Osteocyte (in vitro differentiated cells): ENCODE results near the gene KLHL12. TPM values are rescaled to one million over a fixed set of nuclear protein-coding genes. Genes with fewer than 3 reads are reported as not detected.

Experiments used
- DNase-seq: peaks from one replicate; pipeline ENCODE4 v3.0.0; 2021; ENCODE audit warnings: mixed read lengths; ENCODE audit not compliant: unreplicated experiment; ENCODE audit errors: extremely low spot score
- H3K27ac Mint-ChIP-seq: one replicate; pipeline ENCODE4 v1.8.0; 2021; ENCODE audit warnings: mild to moderate bottlenecking, mixed read lengths; ENCODE audit not compliant: unreplicated experiment
- H3K27me3 Mint-ChIP-seq: one replicate; pipeline ENCODE4 v1.8.0; 2021; ENCODE audit warnings: mixed read lengths; ENCODE audit not compliant: unreplicated experiment
- H3K36me3 Mint-ChIP-seq: one replicate; pipeline ENCODE4 v1.8.0; 2021; ENCODE audit warnings: mixed read lengths; ENCODE audit not compliant: unreplicated experiment
- H3K4me1 Mint-ChIP-seq: one replicate; pipeline ENCODE4 v1.8.0; 2021; ENCODE audit warnings: mixed read lengths; ENCODE audit not compliant: unreplicated experiment
- H3K4me3 Mint-ChIP-seq: one replicate; pipeline ENCODE4 v1.8.0; 2021; ENCODE audit warnings: mild to moderate bottlenecking, moderate library complexity, mixed read lengths; ENCODE audit not compliant: unreplicated experiment
- H3K9me3 Mint-ChIP-seq: one replicate; pipeline ENCODE4 v1.8.0; 2021; ENCODE audit warnings: mixed read lengths; ENCODE audit not compliant: unreplicated experiment
- CTCF ChIP-seq: fragments of 200-600 bp; sonication (generic); IDR thresholded peaks from 2 replicates; pipeline ENCODE4 v1.5.0; 2021; ENCODE audit warnings: antibody characterized with exemption, mild to moderate bottlenecking, moderate library complexity
- total RNA-seq: library from RNA; stranded (reverse); gene quantifications from 2 replicates; pipeline ENCODE4 v1.2.1, GENCODE V29; 2021

The KLHL12 gene
- total RNA-seq, 1 donor from 2014 or later, result 24.2 TPM

- no peaks in the 10 kb centered on the region for H3K9me3 Mint-ChIP-seq
- H3K4me3 Mint-ChIP-seq, result peak overlapping the region; percentile 90
- H3K27ac Mint-ChIP-seq, result no peak overlapping the region
- TF ChIP-seq CTCF, result no peak
- H3K4me1 Mint-ChIP-seq, result peaks cover 6% of the 10 kb centered on the region
- DNase-seq, result no peak
- H3K27me3 Mint-ChIP-seq, result peaks cover 12% of the 10 kb centered on the region
- no peaks in the 10 kb centered on the region for H3K36me3 Mint-ChIP-seq
Observed at GRCh38 chr1:202860744-202861419, 66.2 kb downstream of the KLHL12 start.

DNA sequence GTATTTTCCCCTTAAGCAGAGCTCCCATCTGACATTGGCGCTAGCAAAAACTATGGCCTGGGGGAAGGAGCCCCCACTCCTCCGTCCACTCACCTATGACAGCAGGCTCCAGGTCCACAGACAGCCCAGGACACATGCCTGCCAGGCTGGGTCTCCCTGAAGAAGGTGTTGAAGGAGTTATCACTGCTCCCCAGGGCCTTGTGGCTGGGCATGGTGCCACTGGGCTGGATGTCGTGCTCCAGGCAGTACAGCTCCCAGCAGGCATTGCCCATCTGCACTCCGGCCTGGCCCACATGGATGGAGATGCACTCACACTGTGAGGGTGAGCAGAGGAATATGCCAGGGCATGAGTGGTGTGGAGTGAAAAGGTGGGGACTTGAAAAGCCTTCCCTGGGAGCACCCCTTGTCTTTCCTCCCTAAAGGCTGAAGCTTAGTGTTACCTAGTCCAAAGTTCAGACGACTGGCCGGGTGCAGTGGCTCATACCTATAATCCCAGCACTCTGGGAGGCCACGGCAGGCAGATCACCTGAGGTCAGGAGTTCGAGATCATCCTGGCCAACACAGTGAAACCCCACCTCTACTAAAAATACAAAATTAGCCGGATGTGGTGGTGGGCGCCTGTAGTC lies 68.1 kb downstream of the KLHL12 start:
- Mint-ChIP-seq H3K36me3 (no peaks in the 10 kb centered on the region), H3K4me1 (peaks cover 6% of the 10 kb centered on the region), H3K9me3 (no peaks in the 10 kb centered on the region), H3K27ac (no peak overlapping the region), H3K4me3 (no peak overlapping the region), H3K27me3 (peaks cover 2% of the 10 kb centered on the region)
- no peak for TF ChIP-seq CTCF
- DNase-seq, result no peak

DNA sequence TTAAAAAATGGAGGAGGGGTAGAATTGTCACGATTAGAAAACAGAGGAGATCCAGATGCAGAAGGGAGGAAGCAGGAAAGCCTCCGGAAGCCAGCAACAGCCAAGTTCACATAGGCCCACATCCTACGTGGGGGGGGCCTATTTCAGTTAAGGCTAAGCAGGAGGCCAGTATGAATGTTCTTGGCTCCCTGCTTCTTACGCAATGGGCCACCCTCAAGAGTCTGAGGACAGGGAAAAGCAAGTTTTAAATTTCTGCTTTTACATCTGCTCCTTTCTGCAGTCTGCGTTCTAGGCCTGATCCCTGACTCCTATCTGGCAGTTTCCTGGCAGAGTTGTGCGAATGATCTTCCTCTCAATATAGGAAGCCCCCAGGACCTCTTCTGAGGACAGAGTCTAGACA lies 68.7 kb downstream of the KLHL12 start:
- Mint-ChIP-seq H3K27ac (no peak overlapping the region), H3K27me3 (peaks cover 2% of the 10 kb centered on the region), H3K4me1 (peaks cover 6% of the 10 kb centered on the region), H3K36me3 (no peaks in the 10 kb centered on the region), H3K9me3 (no peaks in the 10 kb centered on the region), H3K4me3 (no peak overlapping the region)
- DNase-seq, result no peak
- no peak for TF ChIP-seq CTCF

- Mint-ChIP-seq H3K9me3 (no peaks in the 10 kb centered on the region), H3K4me3 (no peak overlapping the region), H3K36me3 (no peaks in the 10 kb centered on the region), H3K27me3 (no peaks in the 10 kb centered on the region), H3K4me1 (peaks cover 5% of the 10 kb centered on the region), H3K27ac (no peak overlapping the region)
- no peak for DNase-seq
- no peak for TF ChIP-seq CTCF
Observed at GRCh38 chr1:202857136-202857610, 69.9 kb downstream of the KLHL12 start.

DNA sequence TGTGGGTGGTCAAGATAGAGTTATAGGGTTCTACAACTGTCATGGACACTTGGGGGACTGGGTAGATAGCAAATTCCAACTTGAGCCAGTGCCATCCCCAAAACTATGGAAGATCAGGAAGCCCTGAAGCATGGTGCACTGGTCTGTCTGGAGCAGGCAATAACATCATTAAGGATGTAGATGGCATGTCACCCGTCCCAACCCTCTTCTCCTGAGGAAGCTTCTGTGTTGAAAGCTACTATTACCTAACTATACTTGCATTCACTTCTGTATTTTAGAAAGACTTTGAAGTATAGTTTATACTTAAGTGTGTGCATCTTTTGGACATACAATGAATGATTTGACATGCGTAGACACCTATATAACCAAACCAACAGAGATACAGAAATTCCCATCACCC lies 71.0 kb downstream of the KLHL12 start:
- no peak for DNase-seq
- Mint-ChIP-seq H3K9me3 (no peaks in the 10 kb centered on the region), H3K36me3 (no peaks in the 10 kb centered on the region), H3K27me3 (no peaks in the 10 kb centered on the region), H3K4me1 (no peaks in the 10 kb centered on the region), H3K27ac (no peak overlapping the region), H3K4me3 (no peak overlapping the region)
- no peak for TF ChIP-seq CTCF
